OCI-LY3 (cell line): ENCODE results near the gene PDE4D.

Source experiments
- CTCF ChIP-seq: fragments of 200-600, 300-600 bp; sonication (generic); IDR thresholded peaks from 2 replicates; pipeline ENCODE4 v1.5.1; 2014; ENCODE audit warnings: antibody characterized with exemption, low read length, low read depth
- EZH2phosphoT487 ChIP-seq: fragments of 200-600 bp; shearing (Covaris generic); IDR thresholded peaks from 2 replicates; pipeline ENCODE4 v1.6.1; 2018; ENCODE audit warnings: antibody characterized with exemption, mixed run types, low read depth

- TF ChIP-seq CTCF, result no peak
- TF ChIP-seq EZH2phosphoT487, result no peak
Observed at GRCh38 chr5:59583151-59583809, 310.2 kb downstream of the PDE4D start.
